ENCODE data around the gene TP53BP2.
"Not testable (repeated sequence)": the region's sequence is repeated elsewhere in the genome, so short reads cannot be mapped to it uniquely, and the experiment has no call there.

The TP53BP2 gene

DNA sequence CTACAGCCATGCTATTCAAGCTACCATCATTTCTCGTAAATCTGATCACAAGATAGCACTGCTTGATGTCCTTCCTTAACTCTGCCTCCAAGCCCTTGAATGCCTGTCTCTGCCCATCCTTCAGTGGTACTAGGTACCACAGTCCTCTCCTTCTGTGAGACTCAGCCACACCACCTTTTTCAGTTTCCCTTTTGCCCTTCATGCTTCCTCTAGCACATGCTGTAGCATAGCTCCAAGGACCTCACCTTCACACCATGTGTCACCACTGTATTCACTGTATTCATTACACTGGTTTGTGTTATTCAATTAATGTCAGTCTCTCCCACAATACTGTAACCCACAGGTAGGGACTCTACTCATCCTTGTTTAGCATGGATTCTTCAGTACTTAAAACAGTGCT, 8.0 kb upstream of the TP53BP2 start:
- DNase-seq, result no peak

DNA sequence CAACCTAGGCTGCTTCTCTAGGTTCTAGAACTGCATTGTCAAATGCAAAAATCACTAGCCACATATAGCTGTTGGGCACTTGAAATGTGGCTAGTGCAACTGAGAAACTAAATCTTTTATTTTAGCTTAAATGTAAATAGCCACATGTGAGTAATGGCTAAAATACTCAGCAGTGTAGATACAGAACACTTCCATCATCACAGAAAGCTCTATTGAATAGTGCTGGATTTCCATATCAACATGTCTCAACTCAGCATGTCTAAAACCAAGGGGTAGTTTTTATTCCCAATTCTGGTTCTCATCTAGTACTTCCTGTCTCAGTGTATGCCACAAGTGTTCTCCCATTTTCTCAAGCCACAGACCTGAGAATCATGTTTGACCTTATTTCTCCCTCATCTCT, 7.5 kb upstream of the TP53BP2 start:
- DNase-seq, result no peak

DNA sequence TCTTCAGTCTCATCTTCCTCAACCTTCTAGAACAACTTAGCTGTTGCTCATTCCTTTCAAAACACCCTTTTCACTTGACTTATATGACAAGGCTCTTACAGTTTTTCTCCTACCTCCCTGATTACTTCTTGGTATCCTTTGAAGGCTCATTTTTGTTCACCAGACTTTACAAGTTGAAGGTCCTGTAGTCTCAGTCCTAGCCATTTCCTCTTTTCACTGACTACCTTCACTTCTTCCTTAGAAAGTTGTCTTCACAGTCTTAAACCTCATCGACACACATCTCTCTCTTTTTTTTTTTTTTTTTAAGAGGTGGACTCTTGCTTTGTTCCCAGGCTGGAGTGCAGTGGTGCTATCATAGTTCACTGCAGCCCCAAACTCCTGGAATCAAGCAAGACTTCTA, 6.6 kb upstream of the TP53BP2 start:
- DNase-seq, result no peak

DNA sequence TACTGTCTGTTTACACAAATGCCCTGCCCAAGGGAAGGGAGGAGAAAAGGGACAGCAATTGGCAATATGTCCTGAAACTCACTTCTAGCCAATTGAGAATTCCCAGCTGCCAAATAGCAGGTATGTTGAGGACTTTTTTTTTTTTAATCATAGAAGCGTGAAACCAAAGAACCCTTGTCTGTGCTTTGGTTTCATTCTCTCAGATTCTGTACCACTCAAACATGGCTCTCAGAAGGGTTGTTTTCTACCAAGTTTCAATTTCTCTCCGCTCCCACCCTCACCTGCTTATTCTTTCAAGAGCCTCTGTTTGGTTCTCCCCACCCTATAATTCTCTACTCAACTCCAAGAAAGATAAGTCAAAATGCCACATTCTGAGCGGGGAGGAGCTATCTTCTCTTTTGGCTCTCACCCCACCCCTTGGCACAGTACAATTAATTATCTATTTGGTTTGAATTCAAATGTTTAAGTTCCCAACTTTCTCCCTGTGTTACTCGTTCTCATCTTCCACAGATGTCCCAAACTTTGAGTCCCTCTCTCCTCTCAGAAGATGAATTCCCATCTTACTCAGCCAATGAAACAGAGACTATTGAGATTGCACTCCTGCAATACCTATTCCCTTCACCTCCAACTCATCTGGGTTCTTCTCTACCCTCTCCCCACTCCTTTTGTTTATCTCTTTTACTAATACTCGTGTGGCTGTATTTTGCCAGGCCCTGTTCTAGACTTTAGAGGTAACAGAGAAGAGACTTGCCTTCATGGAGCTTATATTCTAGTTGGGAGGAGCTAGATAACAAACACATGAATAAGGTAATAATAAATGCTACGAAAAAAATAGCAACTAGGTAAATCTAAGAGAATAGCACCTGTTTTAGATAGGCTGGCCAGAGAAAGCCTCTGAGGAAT, 3.9 kb upstream of the TP53BP2 start:
- DNase-seq, result no peak

DNA sequence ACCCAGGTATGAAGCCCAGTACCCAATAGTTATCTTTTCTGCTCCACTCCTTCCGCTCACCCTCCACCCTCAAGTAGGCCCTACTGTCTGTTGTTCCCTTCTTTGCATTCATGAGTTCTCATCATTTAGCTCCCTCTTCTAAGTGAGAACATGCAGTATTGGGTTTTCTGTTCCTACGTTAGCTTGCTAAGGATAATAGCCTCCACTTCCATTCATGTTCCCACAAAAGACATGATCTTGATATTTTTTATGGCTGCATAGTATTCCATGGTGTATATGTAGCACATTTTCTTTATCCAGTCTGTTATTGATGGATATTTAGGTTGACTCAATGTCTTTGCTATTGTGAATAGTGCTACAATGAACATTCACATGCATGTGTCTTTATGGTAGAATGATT, 2.8 kb upstream of the TP53BP2 start:
- no peak for DNase-seq

DNA sequence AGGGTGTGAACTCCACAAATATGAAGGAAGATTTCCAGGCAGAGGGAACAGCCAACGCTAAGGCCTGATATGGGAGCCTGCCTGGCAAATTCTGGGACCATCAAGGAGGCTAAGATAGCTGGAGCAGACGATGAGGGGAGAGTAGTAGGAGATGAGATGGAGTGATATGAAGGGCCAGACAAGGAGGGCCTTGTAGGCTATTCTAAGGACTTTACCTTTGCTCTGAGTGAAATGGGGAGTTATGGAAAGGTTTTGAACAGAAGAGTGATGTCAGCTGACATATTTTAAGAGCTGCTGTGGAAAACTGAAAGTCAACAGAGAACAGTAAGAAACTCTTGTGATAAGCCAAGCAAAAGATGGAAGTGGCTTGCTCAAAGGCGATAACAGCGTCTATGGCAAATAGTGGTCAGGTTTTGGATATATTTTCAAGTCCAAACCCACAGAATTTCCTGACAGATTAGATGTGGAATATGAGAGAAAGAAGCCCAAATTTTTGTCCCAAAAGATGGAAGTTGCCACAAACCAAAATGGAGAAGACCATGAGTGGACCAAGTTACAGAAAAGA, 2.1 kb upstream of the TP53BP2 start:
- no peak for DNase-seq

DNA sequence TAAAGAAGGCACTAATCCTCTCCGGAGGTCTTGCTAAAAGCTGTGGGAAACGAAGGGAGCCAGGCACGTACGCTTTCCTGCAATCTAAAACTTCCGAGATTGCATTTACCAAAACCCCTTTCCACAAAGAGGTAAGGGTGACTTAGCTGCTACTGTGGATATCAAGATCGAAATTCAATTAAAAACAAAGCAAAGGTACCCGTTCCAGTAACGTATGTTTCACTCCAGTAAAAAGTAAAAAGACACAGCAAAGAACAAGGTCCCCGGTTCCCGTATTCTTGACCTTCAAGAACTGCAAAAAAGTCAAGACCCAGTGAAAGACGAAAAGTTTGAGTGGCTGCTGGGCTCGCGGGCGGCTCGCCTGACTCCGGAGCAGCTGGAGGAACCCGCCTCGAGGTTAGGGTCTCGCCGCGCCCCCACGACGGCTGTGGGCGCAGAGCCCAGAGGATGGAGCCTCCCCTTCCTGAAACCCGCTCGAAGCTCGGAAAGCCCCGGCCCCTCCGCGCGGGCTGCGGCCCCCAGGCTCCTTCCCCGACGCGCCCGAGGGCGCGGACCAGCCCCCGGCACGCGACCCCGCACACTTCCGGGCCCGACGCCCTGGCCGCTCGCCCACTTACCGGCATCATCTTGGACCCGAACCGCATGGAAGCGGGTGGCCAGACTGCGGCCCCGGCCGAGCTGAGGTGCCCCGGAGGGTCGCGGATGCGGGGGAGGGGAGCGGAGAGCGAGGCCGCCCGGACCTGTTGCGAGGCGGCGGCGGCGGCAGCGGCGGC, 524 bp downstream of the TP53BP2 start:
- no peak for DNase-seq

DNA sequence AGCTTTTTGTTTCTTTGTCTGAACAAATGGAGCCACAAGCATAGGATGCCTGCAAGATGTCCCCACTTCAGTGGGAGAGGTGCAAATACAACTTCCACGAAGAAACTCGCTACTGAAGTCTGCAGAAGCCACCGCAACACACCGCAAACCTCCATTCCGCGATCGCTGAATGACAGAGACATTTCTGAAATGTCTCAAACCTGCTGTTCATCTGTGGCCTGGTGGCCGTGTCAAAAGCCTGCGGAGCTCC, 1.0 kb downstream of the TP53BP2 start:
- no peak for DNase-seq

DNA sequence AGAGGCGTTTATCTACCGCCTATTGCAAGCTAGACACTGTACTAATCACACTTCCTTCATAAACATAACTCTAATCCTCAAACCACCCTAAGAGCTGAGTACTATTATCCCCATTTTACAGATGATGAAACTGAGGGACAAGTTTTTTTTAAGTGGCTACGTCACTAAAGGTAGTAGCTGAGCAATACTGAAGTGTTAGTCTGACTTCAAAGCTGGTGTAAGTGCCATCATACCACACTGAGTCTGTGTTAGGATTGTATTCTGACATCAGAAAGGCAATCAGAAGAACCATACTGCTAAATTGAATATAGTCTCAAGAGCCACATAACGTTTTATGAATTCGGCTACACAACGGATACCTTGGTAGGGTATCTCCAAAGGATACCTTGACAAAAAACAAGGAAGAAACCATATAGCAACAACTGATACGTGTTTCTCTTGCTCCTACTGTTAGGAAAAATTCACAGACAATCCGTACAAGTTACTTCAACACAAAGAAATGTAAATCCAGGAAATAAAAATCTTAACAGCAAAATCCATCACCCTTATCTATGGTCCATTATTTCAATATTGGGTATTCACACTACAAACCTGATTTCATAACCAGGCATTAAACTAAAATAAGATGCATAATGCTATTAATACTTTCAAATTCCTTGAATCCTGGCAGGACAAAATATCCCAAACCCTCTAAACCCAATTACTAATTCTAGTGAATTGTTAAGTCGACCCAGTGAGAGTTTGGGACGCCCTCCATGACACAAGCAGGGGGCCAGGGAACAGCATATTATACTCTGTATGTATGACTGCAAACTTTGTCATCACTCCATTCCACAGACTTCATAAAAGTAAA, 1.6 kb downstream of the TP53BP2 start:
- DNase-seq, result no peak

DNA sequence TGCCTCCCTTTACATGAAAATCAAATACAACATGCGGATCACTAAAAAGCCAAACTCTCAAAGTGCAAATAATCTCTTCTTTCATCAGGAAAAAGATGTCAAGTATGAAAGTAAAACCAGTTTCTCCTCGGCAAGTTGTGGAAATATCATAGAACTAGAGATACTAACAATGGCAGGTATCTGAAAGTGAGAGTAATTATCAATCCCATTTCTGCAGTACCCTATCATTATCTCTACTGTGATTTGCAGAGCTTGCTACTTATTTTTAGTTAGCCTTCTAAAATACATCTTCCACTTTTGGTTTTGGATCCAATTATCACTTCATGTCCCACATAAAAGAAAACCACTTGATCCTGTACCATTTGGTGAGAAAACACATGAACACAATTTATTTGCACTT, 3.0 kb downstream of the TP53BP2 start:
- no peak for DNase-seq

DNA sequence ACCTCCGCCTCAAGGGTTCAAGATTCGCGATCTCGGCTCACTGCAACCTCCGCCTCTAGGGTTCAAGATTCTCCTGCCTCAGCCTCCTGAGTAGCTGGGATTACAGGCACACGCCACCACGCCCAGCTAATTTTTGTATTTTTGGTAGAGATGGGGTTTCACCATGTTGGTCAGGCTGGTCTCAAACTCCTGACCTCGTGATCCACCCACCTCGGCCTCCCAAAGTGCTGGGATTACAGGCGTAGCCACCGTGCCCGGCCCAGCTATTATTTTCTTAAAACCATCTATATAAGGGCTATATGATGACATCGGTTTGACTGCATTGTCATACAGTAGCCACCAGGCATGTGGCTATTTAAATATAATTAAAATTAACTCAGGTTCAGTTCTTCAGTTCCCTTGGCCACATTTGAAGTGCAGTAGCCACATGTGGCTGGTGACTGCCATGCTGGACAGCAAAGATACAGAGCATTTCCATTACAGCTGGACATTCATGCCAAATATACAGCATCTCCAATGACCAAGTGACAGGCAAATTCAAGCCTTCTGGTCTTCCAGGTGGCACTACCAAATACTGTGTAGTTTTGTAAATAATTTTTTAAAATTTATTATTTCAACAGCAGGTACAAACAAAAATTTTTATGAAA, 3.6 kb downstream of the TP53BP2 start:
- DNase-seq, result not testable (repeated sequence)

DNA sequence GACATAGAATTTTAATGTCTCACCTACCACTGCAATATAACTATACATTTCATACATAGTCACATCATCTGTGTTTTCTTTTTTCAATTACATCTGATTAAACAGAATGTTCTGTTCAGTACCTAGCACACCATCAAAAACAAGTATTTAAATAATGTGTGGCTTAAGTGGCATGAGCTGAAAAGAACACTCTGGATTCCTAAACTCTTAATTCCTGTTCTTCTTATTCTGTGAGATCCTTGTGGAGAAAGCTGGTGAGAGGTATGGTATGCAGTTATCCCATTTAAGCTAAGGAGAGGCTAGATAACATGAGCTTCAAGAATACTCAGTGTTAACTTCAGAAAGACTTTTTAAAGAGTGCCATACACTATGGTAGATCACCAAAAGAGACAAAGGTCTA, 5.5 kb downstream of the TP53BP2 start:
- DNase-seq, result no peak

DNA sequence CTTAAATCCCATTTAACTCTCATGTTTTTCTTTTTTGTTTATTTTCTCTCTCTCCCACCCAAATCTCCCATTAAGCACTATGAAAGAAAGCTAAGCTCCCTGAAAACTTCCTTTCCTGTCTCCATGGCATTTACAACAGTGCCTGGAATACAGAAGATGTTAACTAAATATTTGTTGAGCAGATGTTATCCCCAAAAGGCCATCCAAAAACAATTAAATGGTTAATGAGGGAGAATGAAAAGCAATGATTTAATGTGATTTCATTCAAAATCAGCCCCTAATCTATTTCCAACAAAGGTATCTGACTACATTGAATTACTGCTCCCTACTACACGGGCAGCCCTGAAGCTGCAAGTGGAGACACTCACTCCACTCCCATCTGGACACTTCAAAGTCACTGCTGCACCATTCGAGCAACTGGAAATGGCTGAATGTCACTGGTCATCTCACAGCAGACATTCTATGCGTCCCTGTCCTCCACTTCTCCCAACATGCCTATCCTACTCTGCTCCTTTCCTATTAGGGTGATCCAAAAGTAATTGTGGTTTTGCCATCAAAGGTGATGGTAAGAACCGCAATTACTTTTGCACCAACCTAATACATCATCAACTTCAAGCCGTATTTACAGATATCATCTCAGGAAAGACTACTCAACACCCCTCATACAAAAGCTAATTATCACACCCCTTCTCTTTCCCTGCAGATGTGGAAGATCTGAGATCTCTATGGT, 7.5 kb downstream of the TP53BP2 start:
- no peak for DNase-seq

DNA sequence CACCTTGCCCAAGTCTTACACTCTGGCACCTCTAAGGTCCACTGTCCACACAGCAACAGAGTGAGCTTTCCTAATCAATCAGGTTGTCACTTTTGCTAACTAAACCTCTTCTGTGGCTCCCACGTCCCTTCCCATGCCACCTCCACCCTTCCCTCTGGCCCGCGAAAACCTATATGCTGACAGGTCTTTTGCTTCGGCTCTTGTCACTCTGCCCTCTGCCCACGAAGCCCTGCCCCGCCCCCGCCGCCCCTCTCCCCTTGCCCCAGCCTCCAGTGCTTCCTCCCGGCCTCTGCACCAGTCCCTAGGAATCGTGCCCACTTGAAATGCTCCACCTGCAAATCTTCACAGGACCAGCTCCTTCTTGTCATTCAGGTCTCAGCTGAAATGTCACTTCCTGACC, 8.1 kb downstream of the TP53BP2 start:
- DNase-seq, result no peak

DNA sequence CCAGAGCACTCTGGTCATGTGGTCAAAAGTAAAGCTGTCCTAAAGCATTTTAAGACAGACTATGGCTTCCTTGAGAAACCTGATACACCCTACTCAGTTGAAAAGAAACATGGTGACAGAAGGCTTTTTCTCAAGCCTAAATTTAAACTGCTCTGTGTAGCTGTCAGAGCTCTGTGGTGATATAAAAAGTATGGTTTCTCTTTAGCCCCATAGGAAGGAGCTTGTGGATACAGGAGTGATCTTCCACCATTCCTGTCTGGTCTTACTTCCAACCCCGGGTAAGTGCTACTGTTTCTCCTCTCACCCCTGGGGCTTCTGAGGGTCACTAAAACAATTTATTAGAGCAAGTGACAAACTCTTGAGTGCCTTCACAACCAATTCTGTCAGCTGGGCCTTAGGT, 8.5 kb downstream of the TP53BP2 start:
- no peak for DNase-seq

DNA sequence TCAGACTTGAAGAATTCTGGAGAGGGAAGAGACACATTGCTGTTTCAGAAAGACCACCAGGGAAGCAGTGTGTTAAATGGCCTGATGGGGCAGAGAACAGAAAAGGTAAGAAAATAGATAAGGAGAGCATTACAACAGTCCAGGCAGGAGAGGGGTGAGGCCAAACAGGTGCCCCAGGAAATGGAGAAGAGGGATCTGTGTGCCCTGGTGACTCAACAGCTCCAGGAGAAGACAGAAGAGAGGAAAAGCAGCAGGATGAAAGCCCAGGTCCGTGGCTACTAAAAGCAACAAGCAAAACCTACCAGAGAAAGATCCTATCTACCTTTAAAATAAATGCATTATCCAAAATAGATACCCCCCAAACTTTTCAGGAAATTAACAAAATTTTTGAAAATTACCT, 9.2 kb downstream of the TP53BP2 start:
- no peak for DNase-seq

DNA sequence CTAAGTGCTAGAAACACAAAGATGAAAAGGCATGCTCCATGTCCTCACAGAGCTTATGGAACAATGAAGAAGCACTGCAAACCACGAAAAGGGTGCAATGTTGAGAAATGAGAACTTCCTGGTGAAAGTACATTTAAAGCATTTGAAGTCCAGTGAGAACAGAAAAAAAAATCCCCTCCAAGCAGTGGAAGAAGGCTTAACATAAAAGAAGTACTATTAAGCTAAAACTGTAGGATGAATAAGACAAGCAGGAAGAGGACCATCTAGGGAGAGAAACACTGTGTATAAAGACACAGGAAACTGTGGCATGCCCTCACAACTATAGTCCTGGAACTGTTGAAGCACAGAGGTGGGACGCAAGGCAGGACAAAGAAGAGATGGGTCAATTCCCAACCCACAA, 10.0 kb downstream of the TP53BP2 start:
- no peak for DNase-seq

DNA sequence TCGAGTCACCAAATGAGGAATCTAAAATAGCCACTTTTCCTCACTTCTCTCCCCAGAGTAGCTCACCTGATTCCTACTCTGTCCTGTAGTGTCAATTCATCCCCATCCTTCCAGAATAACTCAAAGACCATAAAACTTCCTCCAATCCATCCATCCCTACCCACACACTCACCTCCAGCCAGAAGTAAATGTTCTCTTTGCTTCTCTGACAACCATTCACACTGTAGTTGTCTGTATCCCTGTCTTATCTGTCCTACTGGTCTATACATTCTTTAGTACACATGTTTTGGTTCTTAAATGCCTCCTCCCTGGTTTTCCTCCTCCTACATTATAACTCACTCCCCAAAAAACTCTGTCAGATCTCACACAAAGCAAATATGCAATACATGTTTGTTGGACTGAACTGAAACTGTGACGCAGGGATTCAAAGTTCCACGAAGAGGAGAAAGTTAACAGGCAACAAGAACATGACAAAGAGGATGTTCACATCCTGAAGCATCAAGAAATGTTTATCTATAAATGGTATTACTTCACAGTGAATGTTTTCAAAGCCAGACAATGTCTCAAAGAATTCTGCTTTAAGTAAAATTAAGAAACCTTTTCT, 11.0 kb downstream of the TP53BP2 start:
- no peak for DNase-seq

DNA sequence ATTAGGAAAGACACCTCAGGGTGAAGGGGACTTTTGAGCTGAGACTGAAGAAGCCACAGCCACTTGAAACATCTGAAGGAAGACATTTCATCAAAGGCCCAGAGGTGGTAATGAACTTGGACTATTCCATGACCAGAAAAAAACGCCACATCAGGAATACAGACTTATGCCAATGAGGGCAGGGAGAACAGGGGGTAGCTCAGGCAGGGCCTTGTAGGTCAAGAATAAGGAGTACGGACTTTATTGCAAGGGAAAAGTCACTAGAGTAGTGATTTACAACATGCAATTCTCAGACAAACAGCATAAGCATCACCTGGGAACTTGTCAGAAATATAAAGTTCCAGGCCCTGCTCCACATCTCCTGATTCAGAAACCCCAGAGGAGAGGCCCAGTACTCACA, 11.8 kb downstream of the TP53BP2 start:
- no peak for DNase-seq

DNA sequence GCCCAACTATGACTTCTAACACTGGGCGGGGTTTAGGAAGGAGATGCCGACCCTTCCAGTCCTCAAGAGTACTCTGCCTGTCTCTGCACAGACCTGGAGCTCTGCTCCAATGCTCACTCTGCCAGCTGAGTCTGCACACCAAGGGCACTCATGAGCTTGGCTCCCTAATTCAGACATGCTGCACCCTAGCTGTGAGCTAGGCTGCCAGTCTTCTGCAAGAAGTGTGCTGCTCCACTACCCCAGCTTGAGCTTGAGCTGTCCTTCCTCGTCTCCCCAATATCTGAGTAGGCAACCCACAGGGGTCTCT, 13.2 kb downstream of the TP53BP2 start:
- DNase-seq, result no peak

DNA sequence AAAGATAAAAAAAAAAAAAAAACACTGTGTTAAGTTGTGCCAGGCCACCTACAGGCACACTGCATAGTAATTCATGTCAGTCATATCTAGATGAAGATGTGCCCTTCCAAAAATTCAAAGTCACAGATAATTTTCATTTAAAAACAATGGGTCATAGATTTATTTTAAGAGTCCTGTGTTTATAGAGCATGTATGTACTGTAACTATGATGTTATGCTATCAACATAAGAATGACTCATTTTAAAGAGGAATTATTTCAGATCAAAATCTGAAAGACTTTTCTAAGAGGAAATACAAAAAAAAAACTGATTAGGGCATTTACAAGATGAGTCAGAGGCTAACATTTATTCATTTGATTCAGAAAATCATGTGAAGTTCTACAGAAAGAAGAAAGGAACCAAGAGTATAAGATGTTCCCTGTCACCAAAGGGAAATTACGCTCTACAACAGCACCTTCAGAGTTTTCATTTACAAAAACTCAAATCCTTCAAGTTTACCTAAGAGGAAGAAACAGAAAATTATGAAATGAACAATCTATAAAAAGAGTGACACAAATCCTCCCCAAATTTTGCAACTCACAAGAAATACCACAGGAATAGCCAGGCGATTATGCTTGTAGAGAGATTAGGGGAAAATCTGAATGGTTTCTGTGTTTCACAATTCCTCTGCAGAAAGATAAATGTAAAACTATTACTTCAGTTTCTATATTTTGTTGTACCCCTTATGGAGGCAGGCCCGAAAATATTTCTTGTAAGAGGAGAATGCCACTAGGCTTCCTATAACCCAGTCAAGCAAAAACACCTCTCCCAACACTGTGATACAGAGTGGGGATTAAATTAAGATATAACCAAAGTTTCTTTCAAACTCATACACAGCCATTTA, 13.8 kb downstream of the TP53BP2 start:
- DNase-seq, result no peak

Measured in NCI-H1417 treated with DMSO at 0.1 percent for 48 hours (cell line).